Tibial artery (tissue), 4 donors: ENCODE measurements around the gene IGF2R.

Source experiments
- DNase-seq, 2 donors: peaks; one replicate each; pipeline ENCODE4 v3.0.0-alpha.2; 2019
- H3K27ac ChIP-seq, 2 donors: fragments of 200-600 bp; sonication (generic) in 1 of 2; 1 replicate in 1 of 2; 2 replicates in 1 of 2; pipeline ENCODE4 v1.5.1; 2018 to 2019; ENCODE audit warnings: mild to moderate bottlenecking in 1 of 2
- H3K27me3 ChIP-seq, 2 donors: fragments of 200-600 bp; sonication (generic) in 1 of 2; one replicate each; pipeline versions ENCODE4 v1.5.1 to v1.6.0; 2016 to 2019
- H3K36me3 ChIP-seq, 3 donors: fragments of 200-600 bp; sonication (generic) in 2 of 3; one replicate each; pipeline ENCODE4 v1.5.1; 2016 to 2019; ENCODE audit warnings: mild to moderate bottlenecking in 2 of 3
- H3K4me1 ChIP-seq, 4 donors: fragments of 200-600 bp; sonication (generic) in 2 of 4; 1 replicate in 3 of 4; 2 replicates in 1 of 4; pipeline ENCODE4 v1.5.1; 2016 to 2019
- H3K4me3 ChIP-seq, 2 donors: fragments of 200-600 bp; sonication (generic) in 1 of 2; 1 replicate in 1 of 2; 2 replicates in 1 of 2; pipeline ENCODE4 v1.5.1; 2018 to 2019; ENCODE audit warnings: mild to moderate bottlenecking in 2 of 2
- H3K9me3 ChIP-seq, 3 donors: fragments of 200-600 bp; sonication (generic) in 1 of 3; one replicate each; pipeline ENCODE4 v1.5.1; 2016 to 2019
- intact Hi-C: fragments of 100-400 bp; cut with DNase I; formaldehyde crosslinking; loops from one replicate; pipeline ENCODE4 v1.15.0; 2023; ENCODE audit warnings: low total_unique reads
- TF ChIP-seq, protein P1 (sequence below), 2 experiments: fragments of 200-600 bp in 1 of 2; fragments of 450-650 bp in 1 of 2; IDR thresholded peaks; one replicate each; pipeline ENCODE4 v1.5.1; 2017 to 2019; ENCODE audit warnings: antibody characterized with exemption in 2 of 2, mild to moderate bottlenecking in 1 of 2, moderate library complexity in 1 of 2

IGF2R gene

DNA sequence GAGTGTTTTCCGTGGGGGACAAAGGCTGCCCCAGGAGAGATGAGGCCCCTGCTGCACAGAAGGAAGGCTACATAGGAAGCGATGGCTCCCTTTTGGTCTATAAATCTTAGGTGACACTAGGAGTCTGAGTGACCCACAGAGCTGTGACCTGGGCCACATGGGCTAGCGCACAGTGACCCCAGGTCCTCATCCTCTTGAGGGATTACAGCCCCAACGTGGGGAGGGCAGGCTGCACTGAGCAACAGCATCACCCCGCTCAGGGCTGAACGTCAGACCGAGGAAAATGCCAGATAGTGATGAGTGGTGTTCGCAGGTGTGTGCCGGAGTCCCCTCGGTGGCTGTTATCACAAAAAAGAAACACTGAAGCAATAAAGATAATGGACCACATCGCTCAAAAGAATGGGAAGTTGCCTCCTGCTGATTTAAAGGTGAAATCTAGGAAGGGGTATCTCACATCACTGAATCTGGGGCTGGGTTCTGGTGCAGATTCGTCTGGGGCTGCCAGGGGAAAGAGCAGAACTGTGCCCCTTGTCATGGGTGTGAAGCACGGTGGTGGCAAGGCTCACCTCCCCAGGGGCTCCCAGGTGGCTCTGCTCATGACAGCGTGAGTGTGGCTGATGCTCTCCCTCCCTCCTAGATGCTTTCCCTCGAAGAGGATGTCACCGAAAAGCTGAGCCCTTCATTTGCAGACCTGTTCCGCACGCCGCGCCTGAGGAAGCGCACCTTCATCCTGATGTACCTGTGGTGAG is 167.2 kb downstream of the IGF2R start:
- Histone ChIP-seq H3K9me3 (no peaks in the 10 kb centered on the region), H3K27me3 (no peaks in the 10 kb centered on the region), H3K27ac (no peak overlapping the region), H3K4me1 (peaks cover 0 to 50% (median 18%) of the 10 kb centered on the region in 4 donors), H3K4me3 (no peak overlapping the region), H3K36me3 (peaks cover 0 to 7% (median 0%) of the 10 kb centered on the region in 3 donors)
- intact Hi-C loops: loop anchor here (2.0 to 10.0 kb wide), 2 partner anchors 189 to 321 kb away; no protein-coding TSS in a partner anchor
- peak in 1 of 2 donors; percentile 50 for DNase-seq
- TF ChIP-seq, protein P1, sequence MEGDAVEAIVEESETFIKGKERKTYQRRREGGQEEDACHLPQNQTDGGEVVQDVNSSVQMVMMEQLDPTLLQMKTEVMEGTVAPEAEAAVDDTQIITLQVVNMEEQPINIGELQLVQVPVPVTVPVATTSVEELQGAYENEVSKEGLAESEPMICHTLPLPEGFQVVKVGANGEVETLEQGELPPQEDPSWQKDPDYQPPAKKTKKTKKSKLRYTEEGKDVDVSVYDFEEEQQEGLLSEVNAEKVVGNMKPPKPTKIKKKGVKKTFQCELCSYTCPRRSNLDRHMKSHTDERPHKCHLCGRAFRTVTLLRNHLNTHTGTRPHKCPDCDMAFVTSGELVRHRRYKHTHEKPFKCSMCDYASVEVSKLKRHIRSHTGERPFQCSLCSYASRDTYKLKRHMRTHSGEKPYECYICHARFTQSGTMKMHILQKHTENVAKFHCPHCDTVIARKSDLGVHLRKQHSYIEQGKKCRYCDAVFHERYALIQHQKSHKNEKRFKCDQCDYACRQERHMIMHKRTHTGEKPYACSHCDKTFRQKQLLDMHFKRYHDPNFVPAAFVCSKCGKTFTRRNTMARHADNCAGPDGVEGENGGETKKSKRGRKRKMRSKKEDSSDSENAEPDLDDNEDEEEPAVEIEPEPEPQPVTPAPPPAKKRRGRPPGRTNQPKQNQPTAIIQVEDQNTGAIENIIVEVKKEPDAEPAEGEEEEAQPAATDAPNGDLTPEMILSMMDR (IDR thresholded peaks at IDR 0.05): no peak

DNA sequence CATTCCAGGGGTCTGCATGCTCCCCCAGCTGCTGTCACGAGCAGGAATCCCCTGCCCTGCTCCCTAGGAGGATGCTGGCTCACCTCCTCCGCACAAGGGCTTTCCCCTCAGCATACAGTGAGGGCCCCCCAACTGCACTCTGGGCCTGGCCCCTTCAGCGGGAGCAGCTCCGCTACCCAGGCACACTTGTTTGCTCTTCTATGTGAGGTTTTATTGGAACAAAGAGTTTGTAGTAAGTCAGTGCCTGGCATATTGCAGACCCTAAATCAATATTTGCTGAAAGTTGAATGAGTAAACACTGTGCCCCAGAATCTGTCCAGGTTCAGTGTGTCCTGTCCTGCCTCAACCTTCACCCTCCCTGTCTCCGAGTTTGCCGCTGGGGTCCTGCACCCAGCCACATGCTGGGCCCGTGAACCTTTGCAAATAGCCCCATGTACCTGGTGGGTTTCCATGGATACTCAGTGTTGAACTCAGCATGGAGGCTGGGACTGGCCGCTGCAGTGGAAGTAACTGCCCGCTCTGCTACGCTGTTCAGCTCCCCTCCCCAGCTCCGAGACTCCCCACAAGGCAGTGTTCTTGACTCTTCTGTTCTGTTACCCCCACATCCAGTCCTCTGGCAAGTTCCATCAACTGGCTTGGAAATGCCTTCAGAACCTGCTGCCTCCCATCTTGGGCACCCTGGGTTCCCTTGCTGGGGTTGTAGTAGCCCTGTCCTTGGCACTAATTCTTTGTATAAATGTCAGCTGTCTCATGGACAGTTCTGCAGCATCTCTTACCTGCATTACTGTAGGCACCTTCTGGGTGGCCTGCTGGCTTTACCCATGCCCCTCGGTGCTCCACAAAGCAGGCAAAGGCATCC is 168.5 kb downstream of the IGF2R start:
- TF ChIP-seq, protein P1 (IDR thresholded peaks at IDR 0.05): no peak
- H3K27ac ChIP-seq: peak overlapping the region in 1 of 2 donors; percentile 95
- H3K4me1 ChIP-seq: peaks cover 0 to 53% (median 27%) of the 10 kb centered on the region in 4 donors

DNA sequence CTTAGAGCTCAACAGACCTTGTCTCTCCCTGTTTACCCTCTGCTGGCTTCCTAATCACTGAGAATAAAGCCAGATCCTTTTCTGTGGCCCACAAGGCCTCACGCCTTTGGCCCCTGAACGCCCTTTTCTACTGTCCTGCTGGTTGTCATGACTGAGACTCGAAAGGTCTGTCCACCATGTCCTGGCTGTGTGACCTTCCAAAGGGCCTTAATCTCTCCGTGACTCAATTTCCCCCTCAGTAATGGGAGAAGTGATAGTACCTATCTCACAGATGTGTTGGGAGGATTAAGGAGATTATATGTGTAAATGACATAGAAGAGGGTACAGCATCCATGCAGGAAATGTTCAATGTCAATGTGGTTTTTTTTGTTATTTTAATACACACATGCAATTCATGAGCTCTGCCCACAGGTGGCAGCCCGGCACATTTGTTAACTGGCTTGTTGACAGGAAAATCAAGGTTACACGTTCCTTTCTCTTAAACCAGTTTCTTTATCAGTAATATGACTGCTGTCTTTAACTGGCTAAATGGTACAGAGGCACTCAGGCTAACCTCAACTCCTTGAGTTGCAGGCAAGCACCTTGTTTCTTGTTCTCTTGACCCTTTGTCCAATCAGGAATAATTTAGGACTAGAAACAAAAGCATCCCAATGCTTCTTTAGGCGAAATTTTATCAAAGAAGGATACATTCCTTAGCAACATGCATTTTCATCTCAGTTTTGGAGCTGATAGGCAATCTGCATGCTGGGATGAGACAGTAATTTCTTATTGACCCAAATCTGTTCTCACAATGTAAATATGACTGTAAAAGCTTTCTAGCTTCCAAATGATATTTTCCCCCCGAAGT is 169.3 kb downstream of the IGF2R start:
- H3K9me3 ChIP-seq: no peaks in the 10 kb centered on the region
- H3K36me3 ChIP-seq: peaks cover 0 to 7% (median 0%) of the 10 kb centered on the region in 3 donors
- H3K27ac ChIP-seq: peak overlapping the region; percentile 87 to 95
- DNase-seq: peak; percentile 44 to 74
- no peaks in the 10 kb centered on the region for H3K27me3 ChIP-seq
- TF ChIP-seq, protein P1 (IDR thresholded peaks at IDR 0.05): peak; percentile 74 to 82
- no peak overlapping the region for H3K4me3 ChIP-seq
- intact Hi-C loops: loop anchor here (10.0 kb wide), 1 partner anchor 187 kb away; no protein-coding TSS in a partner anchor
- H3K4me1 ChIP-seq: peaks cover 0 to 51% (median 31%) of the 10 kb centered on the region in 4 donors

More for the DNA sequence above, 168.5 kb downstream of the IGF2R start:
- intact Hi-C loops: loop anchor here (10.0 kb wide), 1 partner anchor 187 kb away; no protein-coding TSS in a partner anchor
- H3K9me3 ChIP-seq: no peaks in the 10 kb centered on the region
- no peaks in the 10 kb centered on the region for H3K27me3 ChIP-seq
- peaks cover 0 to 7% (median 0%) of the 10 kb centered on the region in 3 donors for H3K36me3 ChIP-seq
- H3K4me3 ChIP-seq: no peak overlapping the region
- DNase-seq: peak in 1 of 2 donors; percentile 55

DNA sequence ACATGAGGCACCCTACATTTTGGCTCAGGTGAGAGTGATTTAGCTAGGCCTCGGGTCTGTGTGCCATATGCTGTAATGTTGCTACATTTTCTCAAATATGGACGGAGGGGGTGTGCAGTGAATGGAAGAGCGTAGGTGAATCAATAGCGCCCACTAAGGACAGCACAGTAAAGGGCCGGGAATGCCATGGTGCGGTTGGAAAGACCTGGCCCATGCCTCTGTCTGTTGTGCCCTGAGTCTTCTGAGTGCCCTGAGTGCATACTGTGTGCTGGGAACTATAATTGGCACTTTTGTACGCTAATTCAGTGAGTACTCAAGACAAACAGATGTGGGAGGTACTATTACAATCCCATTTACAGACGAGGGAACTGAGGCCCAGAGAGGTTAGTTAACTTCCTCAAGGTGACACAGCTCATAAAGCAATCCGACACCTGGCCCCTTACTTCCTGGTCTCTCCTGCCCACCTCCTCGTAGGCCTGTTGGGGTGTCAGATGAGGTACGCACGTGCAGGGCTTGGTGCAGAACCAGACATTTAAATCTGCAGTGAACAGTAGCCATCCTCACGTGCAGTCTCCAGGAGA is 170.0 kb downstream of the IGF2R start:
- intact Hi-C loops: loop anchor here (10.0 kb wide), 1 partner anchor 186 kb away; no protein-coding TSS in a partner anchor
- no peaks in the 10 kb centered on the region for H3K27me3 ChIP-seq
- H3K27ac ChIP-seq: peak overlapping the region; percentile 87 to 95
- no peak overlapping the region for H3K4me3 ChIP-seq
- H3K36me3 ChIP-seq: peaks cover 0 to 7% (median 0%) of the 10 kb centered on the region in 3 donors
- no peak for DNase-seq
- H3K4me1 ChIP-seq: peaks cover 0 to 48% (median 31%) of the 10 kb centered on the region in 4 donors
- H3K9me3 ChIP-seq: no peaks in the 10 kb centered on the region
- TF ChIP-seq, protein P1 (IDR thresholded peaks at IDR 0.05): no peak
